NCI-H146 treated with DMSO at 0.1 percent for 48 hours (cell line): ENCODE measurements around the gene AKIRIN1.
"Not testable (repeated sequence)": the region's sequence is repeated elsewhere in the genome, so short reads cannot be mapped to it uniquely, and the experiment has no call there.

Experiments used
- DNase-seq: peaks from one replicate; lab custom pipeline; 2025; ENCODE audit not compliant: unreplicated experiment; lab: John Stamatoyannopoulos, UW

Gene AKIRIN1, protein sequence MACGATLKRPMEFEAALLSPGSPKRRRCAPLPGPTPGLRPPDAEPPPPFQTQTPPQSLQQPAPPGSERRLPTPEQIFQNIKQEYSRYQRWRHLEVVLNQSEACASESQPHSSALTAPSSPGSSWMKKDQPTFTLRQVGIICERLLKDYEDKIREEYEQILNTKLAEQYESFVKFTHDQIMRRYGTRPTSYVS

GRCh38 chr1:38990738-38991637 is at the start of gene AKIRIN1:
AKIRIN1 (plus strand) TSS chr1:38991276; CDS start chr1:38991381, 105 bp downstream.
- peak; percentile 67 for DNase-seq

DNA sequence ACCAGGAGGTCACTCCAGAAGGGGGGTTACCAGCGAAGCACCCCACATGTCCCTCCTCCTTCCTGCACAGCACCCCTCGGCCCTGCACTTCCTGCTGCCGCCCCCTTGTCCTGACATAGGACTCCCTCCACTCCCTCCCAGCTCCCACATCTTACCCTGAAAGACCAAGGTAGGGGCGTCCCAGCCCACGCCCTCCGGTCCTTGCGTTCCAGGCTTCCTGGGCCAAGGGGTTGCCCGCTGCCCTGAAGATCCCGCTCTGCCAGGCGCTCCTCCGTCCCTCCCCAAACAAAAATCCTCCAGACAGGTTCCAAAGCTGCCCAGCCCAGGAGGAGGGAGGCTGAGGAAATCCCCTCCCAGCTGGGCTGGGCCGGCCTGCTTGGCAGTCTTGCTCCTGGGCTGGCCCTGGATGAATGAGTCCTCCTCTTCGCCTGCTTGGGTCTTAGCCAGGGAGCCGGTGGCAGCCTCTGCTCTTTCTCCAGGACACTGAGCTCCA is 49.5 kb upstream of the AKIRIN1 start, which contains the start of gene RHBDL2:
Gene RHBDL2 (minus strand): TSS at position 304 of the 493 bp plus-strand sequence. CDS start 22,618 bp downstream, outside the sequence.
- DNase-seq, result no peak

DNA sequence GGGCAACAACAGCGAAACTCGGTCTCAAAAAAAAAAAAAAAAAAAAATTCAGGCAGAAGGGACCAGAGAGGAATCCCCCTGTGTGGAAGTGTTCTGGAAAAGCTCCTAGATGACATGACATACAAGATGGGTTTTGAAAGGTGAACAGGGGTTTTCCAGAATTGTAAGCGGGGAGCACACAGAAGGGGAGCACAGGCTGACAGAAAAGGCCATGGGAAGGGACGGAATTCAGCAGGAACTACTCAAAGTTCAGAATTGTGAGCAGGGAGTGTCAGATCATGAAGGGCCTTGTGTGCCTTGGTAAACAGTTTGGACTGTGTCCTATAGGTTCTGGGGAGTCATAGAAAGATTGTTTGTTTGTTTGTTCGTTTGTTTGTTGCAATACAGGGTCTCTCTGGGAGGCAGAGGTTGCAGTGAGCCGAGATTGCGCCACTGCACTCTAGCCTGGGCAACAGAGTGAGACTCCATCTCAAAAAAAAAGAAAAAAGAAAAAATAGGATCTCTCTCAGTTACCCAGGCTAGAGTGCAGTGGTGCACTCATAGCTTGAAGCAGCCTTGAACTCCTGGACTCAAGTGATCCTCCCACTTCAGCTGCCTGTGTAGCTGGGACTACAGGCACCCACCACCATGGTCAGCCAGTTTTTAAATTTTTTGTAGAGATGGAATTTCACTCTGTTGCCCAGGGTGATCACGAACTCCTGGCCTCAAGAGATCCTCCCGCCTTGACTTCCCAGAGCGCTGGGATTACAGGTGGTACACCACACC is 48.2 kb upstream of the AKIRIN1 start:
- no peak for DNase-seq

- no peak for DNase-seq
Measured at GRCh38 chr1:38944547-38944946, 46.5 kb upstream of the AKIRIN1 start.

- no peak for DNase-seq
Measured at GRCh38 chr1:38950553-38950952, 40.5 kb upstream of the AKIRIN1 start.

DNA sequence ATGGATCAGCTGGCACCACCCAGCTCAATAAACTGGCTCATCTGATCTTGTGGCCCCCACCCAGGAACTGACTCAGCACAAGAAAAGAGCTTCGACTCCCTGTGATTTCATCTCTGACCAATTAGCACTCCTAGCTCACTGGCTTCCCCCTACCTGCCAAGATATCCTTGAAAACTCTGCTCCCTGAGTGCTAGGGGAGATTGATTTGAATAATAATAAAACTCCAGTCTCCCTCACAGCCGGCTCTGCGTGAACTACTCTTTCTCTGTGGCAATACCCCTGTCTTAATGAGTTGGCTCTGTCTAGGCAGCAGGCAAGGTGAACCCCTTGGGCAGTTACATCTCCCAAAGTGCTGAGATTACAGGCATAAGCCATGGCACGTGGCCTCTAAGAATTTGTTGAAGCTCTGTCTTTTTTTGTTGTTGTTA is 37.6 kb upstream of the AKIRIN1 start:
- no peak for DNase-seq

GRCh38 chr1:38958967-38959366 is 32.1 kb upstream of the AKIRIN1 start:
- no peak for DNase-seq

GRCh38 chr1:38962113-38962512 is 29.0 kb upstream of the AKIRIN1 start:
- DNase-seq, result no peak

DNA sequence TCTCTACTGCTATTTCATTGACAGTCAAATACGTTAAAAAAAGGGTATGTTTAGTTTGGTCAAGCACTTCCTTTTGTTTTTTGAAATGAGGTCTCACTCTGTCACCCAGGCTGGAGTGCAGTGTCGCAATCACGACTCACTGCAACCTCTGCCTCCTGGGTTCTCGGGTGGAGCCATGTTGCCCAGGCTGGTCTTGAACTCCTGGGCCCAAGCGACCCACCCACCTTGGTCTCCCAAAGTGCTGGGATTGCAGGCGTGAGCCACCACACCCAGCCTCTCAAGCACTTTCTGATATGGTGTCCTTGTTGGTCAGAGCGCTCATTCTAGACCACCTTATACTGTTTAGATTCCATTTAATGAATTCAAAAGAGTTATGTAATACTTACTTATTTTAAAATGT is 28.5 kb upstream of the AKIRIN1 start:
- no peak for DNase-seq

GRCh38 chr1:38964140-38964548 is 26.9 kb upstream of the AKIRIN1 start:
- no peak for DNase-seq

GRCh38 chr1:38973145-38973544 is 17.9 kb upstream of the AKIRIN1 start:
- not testable (repeated sequence) for DNase-seq

DNA sequence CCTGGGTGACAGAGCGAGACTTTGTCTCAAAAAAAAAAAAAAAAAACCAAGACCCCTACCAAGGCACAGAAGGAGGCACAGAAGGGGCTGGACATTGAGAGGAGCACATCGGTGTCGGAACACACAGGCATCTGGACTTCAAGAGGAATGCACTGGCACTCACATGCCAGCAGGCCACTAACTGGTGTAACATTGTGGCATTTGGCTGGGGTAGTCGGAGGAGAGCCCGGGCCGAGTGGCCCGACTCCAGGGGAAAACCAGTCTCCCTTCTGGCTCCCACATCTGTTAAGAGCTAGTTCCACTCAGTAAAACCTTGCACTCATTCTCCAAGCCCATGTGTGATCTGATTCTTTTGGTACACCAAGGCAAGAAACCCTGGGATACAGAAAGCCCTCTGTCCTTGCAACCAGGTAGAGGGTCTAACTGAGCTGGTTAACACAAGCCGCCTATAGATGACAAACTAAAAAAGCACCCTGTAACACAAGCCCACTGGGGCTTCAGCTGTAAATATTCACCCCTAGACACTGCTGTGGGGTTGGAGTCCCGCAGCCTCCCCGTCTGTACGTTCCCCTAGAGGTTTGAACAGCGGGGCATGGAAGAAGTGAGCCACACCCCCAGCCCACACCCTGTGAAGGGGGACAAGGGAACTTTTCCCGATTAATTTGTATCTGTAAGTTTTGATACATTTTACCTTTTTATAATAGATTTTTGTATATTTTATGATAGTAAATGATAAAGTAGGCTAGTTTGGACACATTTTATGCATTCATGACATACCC is 17.2 kb upstream of the AKIRIN1 start:
- no peak for DNase-seq

GRCh38 chr1:38977399-38978244 is 13.5 kb upstream of the AKIRIN1 start:
- not testable (repeated sequence) for DNase-seq

DNA sequence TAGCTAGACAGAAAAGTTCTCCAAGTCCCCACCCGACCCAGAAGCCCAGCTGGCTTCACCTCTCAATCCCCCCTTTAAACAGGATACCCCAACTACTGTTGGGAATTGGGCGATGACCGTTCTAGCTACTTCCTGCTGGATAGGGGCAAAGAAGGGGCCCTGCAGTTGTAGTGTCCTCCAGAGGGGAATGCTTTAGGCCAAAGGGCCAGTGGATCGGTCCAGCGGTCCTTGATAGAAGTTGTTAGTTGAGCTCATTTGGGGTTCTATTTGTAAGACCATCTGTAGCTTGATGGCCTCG is 12.9 kb upstream of the AKIRIN1 start:
- DNase-seq, result not testable (repeated sequence)

DNA sequence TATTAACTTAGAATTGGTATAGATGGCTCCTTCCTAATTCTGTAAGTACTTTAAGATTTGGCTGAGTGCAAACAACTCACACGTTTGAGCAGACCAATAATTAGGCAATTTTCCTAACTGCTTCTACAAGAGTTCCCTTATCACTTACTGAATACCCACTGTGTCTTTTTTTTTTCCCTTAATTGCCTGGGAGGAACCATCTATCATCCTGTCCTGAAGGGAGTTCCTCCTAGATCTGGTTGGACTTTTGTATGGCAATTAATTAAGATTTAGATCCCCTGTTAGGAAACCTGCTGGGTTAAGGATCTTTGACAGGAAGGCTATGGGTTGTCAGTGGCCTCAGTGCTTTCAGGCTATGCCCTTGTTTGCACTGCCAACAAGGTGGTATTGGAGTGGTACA is 11.7 kb upstream of the AKIRIN1 start:
- peak; percentile 55 for DNase-seq

DNA sequence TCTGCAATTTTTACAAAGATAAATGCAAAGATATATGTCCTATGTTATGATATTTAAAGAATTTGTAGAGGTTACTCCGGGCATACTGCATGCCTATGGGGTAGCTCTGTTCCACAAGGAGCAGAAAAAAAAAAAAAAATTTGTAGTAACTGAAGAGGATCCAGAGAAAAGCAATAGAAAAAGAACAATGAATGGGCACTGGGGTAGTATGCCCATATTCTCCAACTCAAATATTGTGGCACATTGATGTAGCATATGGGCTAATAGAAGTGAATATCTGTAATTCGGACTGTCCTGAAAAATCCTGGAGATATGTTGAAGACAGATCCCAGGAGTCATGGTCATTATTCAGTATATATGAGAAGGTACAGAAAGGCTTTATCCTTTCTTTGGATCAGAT is 1.1 kb upstream of the AKIRIN1 start:
- no peak for DNase-seq

GRCh38 chr1:38990386-38990737 is 714 bp upstream of the AKIRIN1 start:
- no peak for DNase-seq

DNA sequence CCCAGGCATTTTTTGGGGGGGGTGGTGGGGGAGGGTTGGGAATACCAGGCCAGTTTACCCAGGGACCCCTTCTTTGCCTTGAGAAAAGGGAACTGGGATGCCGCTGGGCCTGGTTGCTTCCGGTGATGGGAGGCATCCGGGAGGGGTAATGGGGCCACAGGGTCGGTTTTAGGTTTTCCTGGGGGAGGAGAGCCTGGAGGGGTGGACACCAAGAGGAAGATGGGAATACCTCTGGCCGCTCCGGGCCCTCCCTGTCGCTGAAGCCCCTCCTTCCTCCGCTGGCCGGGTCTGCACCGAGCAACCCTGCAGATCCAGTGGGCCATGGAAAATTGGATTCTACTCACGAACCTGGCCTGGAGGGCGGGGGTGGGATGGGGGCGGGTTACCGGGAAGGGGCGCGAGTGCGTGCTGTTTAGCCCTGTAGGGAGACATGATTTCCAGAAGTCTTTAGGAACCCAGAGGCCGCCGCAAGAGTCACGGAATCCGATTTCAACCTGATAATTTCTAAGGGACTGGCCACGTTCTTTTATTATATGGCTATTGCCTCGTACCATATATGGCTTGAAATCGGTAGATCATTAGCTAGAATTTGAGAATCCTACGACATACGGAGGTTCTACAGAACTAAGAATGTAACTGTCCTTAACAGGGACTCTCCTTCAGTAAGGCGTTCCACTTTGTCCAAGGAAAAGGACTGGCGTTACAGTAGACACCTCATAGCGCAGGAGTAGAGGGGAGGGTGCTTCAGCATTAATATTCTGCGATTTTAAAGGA is 749 bp downstream of the AKIRIN1 start:
- no peak for DNase-seq
